ENCODE data around the gene TENT5C.
A peak's percentile ranks its signal among the peaks of the same experiment; 100 is the strongest.

The TENT5C gene

DNA sequence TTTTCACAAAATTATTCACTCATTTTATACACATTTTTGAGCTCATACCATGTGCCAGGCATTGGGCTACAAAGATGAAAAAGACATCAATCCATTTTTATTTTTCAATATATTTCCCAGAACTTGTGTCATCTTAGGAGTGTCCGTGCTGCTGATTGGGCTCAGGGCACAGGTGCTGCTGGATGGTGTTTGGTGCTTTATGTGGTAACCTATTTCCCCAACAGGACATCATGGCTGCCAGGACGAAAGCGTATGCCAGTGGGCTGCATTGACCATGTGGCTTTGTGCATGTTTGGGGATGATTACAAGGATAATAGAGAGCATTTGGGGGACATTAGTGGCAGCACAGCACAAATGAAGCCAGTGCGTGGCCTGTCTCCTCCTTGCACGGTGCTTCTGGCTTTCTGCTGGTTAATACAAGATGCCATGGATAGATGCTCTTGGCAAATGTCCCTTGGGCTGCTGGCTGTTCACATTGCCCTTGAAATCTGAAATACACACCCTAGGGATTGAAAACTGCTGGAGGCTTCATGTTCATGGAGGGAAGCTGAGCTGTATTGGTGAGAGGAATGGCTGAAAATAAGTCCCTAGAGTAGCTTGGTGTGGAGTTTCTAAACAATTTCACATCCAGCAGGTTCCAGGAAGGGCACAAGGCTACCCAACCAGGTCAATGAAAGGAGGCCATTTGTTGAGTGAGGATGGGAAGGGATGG, 52.3 kb downstream of the TENT5C start:
- DNase-seq (ENCODE audit: low read depth), result no peak

DNA sequence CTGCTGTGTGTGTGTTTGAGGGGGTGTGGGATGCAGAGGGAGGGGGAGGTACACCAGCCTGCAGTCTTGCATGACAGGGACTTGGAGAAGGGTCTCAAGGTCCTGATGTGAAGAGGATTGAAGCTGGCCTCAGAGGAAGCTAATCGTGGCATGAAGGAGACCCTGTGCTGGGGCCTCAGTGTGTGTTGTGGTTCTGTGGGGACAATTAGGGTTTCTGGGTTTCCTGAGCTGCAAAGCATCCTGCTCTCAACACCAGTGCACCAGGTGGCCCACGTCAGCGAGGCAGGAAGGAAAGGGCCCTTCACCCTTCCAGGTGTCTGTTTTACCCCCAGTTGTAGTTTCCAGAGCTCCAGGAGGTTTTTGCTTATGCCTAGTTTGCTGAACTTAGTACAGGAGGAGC, 52.8 kb downstream of the TENT5C start:
- no peak for DNase-seq (ENCODE audit: low read depth)

DNA sequence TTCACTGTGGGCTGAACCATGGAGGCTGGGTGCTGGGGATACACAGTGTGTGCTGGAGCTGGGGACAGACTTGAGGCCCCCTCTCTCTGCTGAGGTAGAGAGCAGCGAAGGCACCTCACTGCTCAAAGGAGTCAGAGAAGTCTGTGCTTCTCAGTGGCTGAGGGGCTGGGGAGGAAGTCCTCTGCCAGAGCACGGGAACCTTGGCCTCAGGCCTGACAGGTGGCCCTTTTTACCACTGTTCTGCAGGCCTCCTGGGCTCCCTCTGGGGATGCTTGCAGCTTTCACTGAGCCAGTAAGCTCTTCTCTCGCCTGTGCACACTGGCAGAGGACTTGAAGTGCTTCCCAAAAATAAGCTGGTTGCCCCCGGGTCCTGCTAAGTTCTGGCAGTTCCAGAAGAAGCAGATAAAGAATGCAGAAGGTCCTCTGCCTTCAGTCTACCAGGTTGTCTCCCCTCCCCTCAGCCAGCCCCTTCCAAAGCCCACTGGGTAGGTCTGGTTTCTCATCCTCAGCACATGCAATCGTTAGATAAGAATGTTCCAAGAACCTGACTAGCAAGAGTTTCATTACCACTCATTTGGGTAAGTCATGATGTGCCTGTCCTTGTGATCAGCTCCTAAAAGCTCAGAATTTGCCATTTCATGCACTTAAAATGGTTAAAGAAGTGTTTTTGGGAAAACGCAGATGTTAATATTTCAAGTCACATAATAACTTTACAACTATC, 53.9 kb downstream of the TENT5C start:
- DNase-seq (ENCODE audit: low read depth), result no peak

DNA sequence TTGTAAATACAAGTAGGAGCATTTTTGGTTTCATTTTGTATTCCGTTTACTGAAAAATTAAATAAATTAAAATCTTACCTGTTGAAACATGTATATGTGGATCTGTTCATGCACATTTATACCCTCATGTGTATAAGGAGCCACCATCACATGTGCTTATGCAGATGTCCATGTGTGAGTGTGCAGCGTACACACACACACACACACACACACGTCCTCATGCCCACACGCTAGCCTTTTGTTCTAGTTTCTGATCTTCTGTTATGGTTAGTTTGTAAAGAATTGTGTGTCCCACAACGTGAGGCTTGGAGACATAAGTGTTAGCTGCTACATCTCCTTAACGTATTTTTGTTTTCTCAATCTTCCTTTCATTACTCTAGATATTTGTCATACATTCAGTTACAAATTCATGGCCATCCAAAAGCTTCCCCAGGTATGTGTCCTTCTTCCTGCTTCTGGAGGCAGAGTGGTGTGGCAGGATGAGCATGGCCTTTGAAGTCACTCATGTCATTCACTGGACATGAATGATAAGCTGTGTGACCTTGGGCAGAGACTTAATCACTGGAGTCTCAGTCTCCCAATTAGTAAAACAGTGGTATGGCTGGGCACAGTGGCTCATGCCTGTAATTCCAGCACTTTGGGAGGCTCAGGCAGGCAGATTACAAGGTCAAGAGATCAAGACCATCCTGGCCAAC, 54.6 kb downstream of the TENT5C start:
- no peak for DNase-seq (ENCODE audit: low read depth)

DNA sequence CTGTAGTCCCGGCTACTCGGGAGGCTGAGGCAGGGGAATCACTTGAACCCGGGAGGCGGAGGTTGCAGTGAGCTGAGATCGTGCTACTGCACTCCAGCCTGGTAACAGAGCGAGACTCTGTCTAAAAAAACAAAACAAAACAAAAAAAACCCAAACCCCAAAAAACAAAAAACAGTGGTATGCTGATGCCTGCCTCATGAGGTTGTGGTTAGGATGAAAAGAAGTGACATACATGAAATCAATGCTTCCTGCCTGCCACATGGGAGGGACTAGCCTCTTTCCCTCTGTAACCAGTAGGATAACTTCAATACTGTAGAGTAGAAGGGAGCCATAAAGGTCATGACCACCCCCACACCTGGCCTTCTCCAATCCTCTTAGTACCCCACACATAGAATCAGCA, 55.2 kb downstream of the TENT5C start:
- DNase-seq (ENCODE audit: low read depth), result no peak

DNA sequence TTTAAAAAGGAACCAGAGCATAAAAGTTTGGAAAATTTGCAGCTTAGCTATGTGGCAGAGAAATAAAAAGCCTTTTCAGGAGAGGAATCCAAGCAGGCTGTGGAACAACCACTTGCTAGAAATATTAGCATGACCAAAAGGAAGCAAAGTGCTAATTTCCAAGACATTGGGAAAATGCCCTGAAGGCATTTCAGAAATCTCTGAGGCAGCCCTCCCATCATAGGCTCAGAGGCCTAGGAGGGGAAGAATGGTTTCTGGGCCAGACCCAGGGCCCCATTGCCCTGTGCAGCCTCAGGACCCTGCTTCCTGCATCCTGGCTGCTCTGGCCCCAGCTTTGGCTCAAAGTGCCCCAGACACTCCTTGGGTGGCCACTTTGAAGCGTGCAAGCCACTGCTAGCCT, 56.8 kb downstream of the TENT5C start:
- DNase-seq (ENCODE audit: low read depth), result no peak

DNA sequence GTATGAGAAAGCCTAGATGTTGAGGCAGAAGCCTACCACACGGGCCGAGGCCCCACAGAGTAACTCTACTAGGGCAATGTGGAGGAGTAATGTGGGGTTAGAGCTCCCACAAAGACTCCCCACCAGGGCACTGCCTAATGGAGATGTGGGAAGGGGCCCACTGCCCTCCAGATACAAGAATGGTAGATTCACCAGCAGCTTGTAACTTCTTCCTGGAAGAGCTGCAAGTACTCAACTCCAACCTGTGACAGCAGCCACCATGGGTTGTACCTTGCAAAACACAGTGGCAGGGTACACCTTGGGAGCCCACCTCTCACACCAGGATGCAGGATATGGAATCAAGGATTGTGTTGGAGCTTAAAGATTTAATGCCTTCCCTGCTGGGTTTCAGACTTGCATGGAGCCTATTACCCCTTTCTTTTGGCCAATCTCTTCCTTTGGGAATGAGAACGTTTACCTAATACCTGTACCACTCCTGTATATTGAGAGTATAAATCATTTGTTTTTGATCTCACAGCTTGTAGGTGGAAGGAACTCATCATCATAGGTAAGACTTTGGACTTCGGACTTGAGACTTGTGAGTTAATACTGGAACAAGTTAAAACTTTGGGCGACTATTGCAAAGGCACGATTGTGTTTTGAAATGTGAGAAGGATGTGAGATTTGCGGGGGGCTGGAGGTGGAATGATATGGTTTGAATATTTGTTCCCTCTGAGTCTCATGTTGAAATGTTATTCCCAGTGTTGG, 57.5 kb downstream of the TENT5C start:
- DNase-seq (ENCODE audit: low read depth), result no peak

DNA sequence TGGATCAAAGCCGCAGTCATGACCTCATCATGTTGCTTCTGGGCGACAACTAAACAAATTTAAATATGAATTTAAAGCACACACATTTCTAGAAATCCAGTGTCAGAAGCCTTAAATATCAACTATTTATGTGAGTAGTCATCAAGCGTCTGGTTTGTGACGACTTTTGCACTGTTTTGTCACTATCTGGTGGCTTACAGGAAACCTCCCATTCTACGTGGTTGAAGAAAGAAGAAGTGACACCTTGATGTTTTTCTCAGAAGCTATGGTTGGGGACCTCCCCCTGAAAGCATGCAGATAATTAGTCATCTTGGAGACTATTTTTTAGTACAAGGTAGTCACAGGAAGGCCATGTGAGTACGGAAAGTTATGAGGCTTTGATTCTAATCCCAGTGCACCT, 58.5 kb downstream of the TENT5C start:
- DNase-seq (ENCODE audit: low read depth), result no peak

DNA sequence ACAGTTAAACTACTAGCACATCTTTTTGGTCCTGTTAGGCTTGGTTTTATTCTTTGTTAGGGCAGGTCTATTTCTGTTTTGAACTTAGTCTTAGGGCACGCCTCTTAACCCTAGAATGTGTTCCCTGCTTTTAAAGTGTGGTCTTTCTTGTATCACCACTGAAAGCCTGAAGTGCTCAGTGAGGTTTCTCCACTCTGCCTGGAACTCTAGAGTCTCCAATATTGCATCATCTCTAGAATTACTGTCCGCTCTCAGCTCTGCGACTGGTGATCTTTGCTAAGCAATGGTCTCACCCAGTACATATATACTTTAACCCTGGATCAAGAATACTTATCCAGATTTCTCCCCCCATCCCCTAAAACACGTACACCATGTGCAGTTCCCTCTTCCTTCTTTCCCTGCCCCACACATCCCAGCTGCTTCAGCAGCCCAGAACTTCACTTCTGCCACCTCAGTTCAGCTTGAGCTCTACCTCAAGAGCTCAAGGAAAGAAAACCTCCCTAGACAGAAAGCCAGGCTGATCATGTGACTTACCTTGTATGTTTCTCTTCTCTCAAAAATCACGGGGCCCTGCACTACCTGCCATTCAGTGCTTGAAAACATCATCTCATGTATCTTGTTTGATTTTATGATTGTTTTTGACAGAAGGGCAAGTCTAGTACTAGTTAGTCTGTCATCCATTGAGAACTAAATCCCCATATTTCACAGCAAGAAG, 59.9 kb downstream of the TENT5C start:
- no peak for DNase-seq (ENCODE audit: low read depth)

DNA sequence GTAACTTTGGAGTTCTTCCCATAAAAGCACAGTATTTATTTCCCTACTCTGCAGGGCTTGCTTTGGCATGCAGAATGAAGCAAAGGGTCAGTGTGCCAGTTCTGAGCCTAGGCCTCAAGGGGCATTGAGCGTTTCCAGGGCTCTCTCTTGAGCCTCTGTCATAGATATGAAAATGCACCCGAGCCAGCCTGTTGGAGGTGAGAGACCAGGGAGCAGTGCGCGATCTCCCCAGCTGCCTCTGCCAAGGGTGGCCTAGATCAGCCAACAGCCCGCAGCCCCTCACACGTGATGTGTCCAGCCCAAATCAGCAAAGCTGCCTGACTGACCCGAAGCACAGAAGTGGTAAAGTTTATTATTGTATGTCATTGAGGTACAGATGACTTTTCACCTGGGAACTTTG, 63.7 kb downstream of the TENT5C start:
- no peak for DNase-seq (ENCODE audit: low read depth)

DNA sequence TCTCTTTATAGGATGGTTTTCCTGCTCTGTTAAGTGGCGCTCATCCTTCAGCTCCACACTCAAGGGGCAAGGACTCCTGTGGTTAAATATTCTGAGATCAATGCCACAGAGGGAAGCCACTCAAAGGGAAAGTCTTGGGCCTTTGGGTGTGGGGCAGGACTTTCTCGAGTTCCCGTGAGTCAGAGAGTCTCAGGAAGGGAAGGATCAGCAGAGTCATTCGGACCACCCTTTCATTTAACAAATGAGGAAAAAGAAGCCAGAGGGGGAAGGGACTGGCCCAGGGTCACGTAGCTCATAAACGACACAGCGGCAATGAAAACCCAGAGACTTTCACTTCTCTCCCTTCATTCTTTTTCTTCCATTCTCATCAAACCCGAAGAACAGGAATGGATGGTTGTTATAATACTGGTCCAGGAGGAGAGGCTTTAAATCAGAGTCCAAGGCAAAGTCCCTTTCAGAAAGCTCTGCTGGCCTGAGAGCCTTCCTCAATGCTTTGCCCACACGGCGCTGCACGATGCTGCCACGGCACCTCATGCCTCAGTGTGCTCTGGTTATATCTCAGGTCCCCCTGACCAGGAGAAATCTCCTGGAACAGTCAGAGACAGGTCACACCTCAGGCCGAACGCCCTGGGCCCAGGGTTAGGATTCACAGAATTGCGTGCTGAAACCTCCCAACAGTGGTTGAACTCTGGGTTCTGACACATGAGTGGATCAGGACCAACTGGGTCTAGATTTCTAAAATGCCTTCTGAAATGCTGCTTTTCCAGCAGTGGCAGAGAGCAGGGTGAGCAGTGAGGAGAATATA, 65.3 kb downstream of the TENT5C start:
- DNase-seq (ENCODE audit: low read depth), result no peak

DNA sequence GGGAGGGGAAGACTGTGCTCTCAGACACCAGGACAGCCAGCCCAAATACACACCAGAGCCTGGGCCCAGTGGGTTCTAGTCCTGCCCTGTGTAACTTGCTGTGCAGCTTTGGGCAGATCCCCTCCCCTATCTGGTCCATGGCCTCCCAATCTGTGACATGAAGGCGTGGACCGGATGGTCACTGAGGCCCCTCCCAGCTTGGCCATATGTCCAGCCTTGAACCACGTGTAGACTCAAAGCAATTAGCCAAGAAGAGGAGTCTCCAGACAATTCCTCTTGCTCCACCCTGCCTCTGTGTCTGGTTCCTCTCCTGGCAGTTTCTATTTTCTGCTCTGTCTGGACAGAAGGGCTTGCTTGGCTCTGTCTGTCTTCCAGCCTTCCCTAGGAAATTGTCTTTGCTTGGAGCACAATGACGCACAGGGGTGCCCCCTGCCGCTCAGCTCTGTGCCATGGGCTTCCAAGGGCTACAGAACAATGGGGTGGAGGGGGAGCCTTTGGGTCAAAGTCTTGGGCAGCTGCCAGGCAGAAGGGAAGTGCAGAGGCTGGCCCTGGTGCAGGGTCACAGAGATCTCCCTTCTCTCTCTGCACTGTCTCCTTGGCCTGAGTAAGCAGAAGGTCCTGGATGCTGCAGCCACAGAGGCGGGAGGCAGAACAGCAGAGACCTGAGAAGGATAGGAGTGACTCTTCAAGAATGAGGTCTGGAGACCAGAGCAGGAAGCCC, 66.1 kb downstream of the TENT5C start:
- DNase-seq (ENCODE audit: low read depth), result peak; percentile 52

DNA sequence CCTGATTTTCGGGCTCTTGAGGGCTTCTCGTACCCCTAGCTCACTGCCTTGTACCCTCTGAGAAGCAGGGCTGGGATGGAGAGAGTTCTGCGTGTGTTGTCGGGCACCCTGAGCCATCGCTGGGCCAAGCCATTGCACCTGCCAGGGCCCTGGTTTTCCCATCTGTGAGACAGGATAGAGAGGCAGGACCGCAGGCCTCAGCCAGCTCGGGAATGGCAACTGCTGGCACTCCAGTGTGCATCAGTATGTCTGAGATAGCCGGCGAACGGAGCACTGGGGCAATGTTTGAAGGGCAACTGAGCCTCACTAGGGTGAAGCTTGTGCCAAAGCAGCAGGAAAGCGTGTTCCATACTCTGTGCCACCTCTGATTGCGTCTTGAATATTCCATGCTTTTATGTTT, 66.9 kb downstream of the TENT5C start:
- DNase-seq (ENCODE audit: low read depth), result no peak

DNA sequence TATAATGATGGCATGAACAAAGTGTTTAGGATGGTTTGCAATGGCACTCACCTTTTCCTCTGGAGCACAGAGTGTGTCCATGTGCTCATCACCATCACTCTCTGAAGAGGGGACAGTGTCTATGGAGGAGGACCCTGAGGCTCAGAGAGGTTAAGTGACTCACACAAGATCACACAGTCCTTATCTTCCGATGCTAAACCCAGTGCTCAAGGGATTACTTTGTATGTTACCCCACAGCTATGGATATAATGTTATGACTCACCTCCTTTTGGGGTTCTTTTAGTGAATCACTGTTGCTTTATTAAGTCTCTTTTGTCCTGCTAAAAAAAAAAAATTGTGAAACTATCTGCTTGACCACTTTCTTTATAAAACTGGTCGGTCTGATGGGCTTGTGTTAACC, 67.6 kb downstream of the TENT5C start:
- DNase-seq (ENCODE audit: low read depth), result peak; percentile 92

DNA sequence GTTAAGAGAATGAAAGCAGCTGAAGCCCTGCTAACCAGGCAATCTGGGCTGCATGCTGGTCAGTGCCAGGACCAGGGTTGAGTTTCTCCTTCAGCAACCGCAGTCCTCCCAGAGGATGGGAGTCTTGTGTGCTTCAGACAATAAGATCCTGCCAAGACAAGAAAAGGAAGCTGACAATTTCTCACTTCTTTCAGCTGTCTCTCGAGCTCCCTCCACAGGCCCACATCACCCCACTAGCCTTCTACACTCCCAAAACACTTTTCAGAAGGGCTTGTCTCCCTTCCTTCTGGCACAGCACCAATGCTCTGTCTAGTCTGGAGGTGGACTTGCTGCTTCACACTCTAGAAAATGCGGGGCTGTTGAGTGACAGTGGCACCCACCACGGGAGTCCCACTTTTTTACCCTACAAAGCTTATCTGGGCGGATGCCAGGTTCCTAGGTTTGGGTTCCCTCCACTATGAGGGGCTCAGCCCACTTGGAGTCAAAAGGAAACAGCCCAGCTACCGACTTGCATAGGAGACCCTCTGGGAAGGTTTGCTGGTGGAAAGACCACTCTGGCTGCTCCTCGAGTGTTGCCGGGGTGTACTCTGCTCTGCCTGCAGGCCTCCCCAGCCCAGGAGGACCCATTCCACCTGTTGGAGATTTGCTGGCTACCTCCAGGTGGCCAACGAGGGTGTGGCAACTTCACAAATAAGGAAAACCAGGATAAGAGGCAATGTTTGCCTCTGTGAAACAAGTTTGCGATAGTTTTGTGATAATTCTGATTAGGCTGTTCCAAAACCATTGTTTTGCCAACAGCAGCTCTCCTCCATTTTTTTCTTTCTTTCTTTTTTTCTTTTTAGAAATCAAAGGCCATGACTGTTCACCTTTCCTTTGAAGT, 68.9 kb downstream of the TENT5C start:
- peak; percentile 45 for DNase-seq (ENCODE audit: low read depth)

DNA sequence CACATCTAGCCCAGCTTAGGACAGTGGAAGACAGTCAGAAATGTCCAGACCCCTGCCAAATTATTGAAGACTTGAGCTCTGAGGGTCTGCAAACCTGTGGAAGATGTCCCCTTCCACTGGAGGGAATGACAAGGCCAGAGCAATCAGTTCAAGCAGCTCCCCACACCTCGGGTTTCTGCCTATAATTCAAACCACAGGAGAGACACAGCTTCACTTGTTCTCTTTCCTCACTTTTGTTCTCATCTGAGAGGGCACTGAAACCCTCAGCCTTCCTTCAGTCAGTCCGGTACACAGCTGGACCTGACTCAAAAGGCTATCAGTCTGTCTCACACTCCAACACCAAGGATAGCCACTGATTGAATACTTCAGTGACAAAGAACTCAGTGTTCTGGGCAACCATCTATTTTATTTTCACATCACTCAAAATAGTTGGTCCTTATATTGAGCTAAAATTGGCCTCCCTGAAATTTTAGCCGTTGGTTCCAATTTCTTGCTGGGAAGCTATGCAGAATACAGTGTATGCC, 70.1 kb downstream of the TENT5C start:
- no peak for DNase-seq (ENCODE audit: low read depth)

DNA sequence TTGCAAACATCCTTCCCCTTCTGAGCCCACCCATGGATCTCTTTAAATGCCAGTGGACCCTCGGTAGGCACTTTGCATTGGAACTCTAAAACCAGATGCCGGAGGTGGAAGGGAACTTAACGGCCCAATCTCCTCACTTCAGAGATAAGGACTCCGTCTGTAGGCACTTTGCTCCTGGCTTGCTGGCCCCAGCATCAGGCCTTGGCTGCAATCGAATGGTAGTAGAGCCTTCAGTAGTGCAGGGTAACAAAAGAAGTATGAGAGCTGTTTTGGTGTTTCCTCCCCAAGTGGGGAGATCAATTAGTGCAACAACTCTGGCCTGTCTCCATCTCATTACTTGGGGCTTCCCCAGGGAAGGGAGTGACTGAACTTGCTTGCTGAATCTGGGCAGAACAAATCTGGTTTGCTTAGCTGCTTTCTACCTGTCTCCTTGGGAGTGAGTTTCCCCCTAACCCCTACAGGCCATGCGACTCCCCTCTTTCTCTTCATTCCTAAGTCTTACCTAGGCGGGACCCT, 70.8 kb downstream of the TENT5C start:
- DNase-seq (ENCODE audit: low read depth), result no peak

Measured in iris pigment epithelial cell (primary cell).